Colonic mucosa (tissue), 4 donors: ENCODE results near the gene CPNE7. TPM values are rescaled to one million over a fixed set of nuclear protein-coding genes. Genes with fewer than 3 reads are reported as not detected.

Source experiments
- DNase-seq: peaks from one replicate; pipeline ENCODE4 v3.0.0-alpha.2; 2020
- H3K27ac ChIP-seq: fragments of 200-600 bp; one replicate; pipeline ENCODE4 v1.8.0; 2021
- H3K27me3 ChIP-seq: fragments of 200-600 bp; one replicate; pipeline ENCODE4 v1.8.0; 2021
- H3K36me3 ChIP-seq: fragments of 200-600 bp; one replicate; pipeline ENCODE4 v1.8.0; 2021
- H3K4me1 ChIP-seq: fragments of 200-600 bp; one replicate; pipeline ENCODE4 v1.8.0; 2021; ENCODE audit warnings: mild to moderate bottlenecking
- H3K4me3 ChIP-seq: fragments of 200-600 bp; one replicate; pipeline ENCODE4 v1.8.0; 2021
- H3K9ac ChIP-seq, 2 donors: one replicate each; pipeline ENCODE4 v1.7.0; 2013; ENCODE audit warnings: control low read depth in 2 of 2, low read depth in 2 of 2, low read length in 2 of 2
- H3K9me3 ChIP-seq: fragments of 200-600 bp; one replicate; pipeline ENCODE4 v1.8.0; 2021
- CTCF ChIP-seq: fragments of 200-600 bp; IDR thresholded peaks from one replicate; pipeline ENCODE4 v1.8.0; 2022; ENCODE audit warnings: antibody characterized with exemption, mild to moderate bottlenecking
- intact Hi-C: fragments of 100-400 bp; cut with DNase I; formaldehyde crosslinking; loops from one replicate; pipeline ENCODE4 v1.14.1; 2022
- total RNA-seq, 2 donors: library from RNA; stranded (reverse); fragmentation: NEBNext Ultra II Directional in 1 of 2; extraction: Animal tissue kit (Norgen Biotek cat#: 25700) in 1 of 2; gene quantifications; one replicate each; pipeline ENCODE4 v1.2.1, GENCODE V29; 2021
- donor health status: healthy.
- donor health status: DM: no; HTN: no; CAD: no.
- donor health status: DM: no; HTN: no; CAD: no.

Gene CPNE7
- total RNA-seq, 2 donors from 2014 or later = 0.19 to 1.6 TPM

GRCh38 chr16:89563639-89564392 lies 11.7 kb upstream of the CPNE7 start:
- no peak for DNase-seq
- intact Hi-C loops = no loop called here
- no peak overlapping the region for H3K27ac ChIP-seq
- H3K36me3 ChIP-seq = peaks cover 18% of the 10 kb centered on the region
- H3K4me1 ChIP-seq = peaks cover 18% of the 10 kb centered on the region
- no peak overlapping the region for H3K4me3 ChIP-seq
- TF ChIP-seq CTCF = no peak
- H3K9me3 ChIP-seq = no peaks in the 10 kb centered on the region
- H3K9ac ChIP-seq = peak overlapping the region in 1 of 2 donors; percentile 26
- no peaks in the 10 kb centered on the region for H3K27me3 ChIP-seq

- H3K36me3 ChIP-seq = peaks cover 18% of the 10 kb centered on the region
- peak; percentile 45 for DNase-seq
- no peak overlapping the region for H3K27ac ChIP-seq
- H3K27me3 ChIP-seq = no peaks in the 10 kb centered on the region
- peaks cover 18% of the 10 kb centered on the region for H3K4me1 ChIP-seq
- no peak overlapping the region for H3K4me3 ChIP-seq
- H3K9ac ChIP-seq = peak overlapping the region; percentile 56 to 57
- TF ChIP-seq CTCF = no peak
- H3K9me3 ChIP-seq = no peaks in the 10 kb centered on the region
- intact Hi-C loops = no loop called here
Observed at GRCh38 chr16:89564476-89565255, 10.9 kb upstream of the CPNE7 start.

- Histone ChIP-seq H3K9ac (peak overlapping the region; percentile 56 to 66), H3K27me3 (no peaks in the 10 kb centered on the region), H3K36me3 (peaks cover 18% of the 10 kb centered on the region), H3K27ac (no peak overlapping the region), H3K9me3 (no peaks in the 10 kb centered on the region), H3K4me3 (no peak overlapping the region), H3K4me1 (peaks cover 18% of the 10 kb centered on the region)
- TF ChIP-seq CTCF = no peak
- intact Hi-C loops = no loop called here
- peak; percentile 59 for DNase-seq
Observed at GRCh38 chr16:89565256-89565505, 10.4 kb upstream of the CPNE7 start.

GRCh38 chr16:89565506-89566372 lies 9.8 kb upstream of the CPNE7 start:
- peak; percentile 78 for DNase-seq
- Histone ChIP-seq H3K4me3 (no peak overlapping the region), H3K27me3 (no peaks in the 10 kb centered on the region), H3K9me3 (no peaks in the 10 kb centered on the region), H3K9ac (peak overlapping the region; percentile 56 to 66), H3K4me1 (peaks cover 18% of the 10 kb centered on the region), H3K36me3 (peaks cover 18% of the 10 kb centered on the region), H3K27ac (no peak overlapping the region)
- peak; percentile 37 for TF ChIP-seq CTCF
- intact Hi-C loops = no loop called here
